ENCODE measurements around the gene RAVER1. TPM values are rescaled to one million over a fixed set of nuclear protein-coding genes. Genes with fewer than 3 reads are reported as not detected.

Gene RAVER1
- total and polyA plus RNA-seq, 2 of the 8 experiments (the other 6 are each of a cell fraction or from before 2014, with no cell fraction given) = 5.7 to 70.5 TPM

DNA sequence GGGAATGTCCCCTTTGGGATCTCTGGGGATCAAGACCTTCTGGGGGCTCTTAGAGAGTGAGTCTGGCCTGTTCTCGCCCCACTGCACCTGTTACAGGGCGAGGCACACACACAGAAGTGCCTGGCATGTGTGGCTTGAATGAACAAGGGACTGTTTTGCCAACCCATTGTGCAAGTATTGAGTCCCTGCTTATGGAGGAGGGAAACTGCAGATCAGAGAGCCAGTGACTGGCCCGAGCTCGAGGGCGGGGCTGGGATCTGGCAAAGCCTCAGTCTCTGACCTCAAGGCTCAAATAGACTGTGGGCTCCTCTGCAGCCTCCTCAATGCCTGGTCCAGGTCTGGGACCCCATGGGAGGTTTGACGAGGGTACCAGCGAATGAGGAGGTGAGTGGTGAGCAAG lies 5.5 kb downstream of the RAVER1 start:
- Histone ChIP-seq H4K8ac (ENCODE audit: extremely low read depth, insufficient read depth, low read length) (no peak overlapping the region), H2AFZ (ENCODE audit: low read length) (no peak overlapping the region), H3K27me3 (replicated peaks in 1 of 4; ENCODE audit: control insufficient read depth in 3 of 4, extremely low read depth in 1 of 4, insufficient read depth in 3 of 4, low read length in 3 of 4) (no peaks in the 10 kb centered on the region), H3K4me2 (ENCODE audit: insufficient read depth in 1 of 2, low read depth in 2 of 2, low read length in 2 of 2) (no peak overlapping the region), H3K18ac (ENCODE audit: extremely low read depth, low read length) (no peak overlapping the region), H3K36me3 (ENCODE audit: control insufficient read depth in 2 of 4, insufficient read depth in 4 of 4, low read length in 3 of 4) (peaks cover 33 to 65% (median 53%) of the 10 kb centered on the region in 4 experiments), H3K56ac (replicated peaks; ENCODE audit: insufficient read length, low read depth, low read length) (no peak overlapping the region), H2BK20ac (ENCODE audit: low read length) (no peak overlapping the region), H2BK12ac (ENCODE audit: low read depth, low read length) (no peak overlapping the region), H3K4ac (replicated peaks; ENCODE audit: insufficient read length, low read depth, low read length) (no peak overlapping the region), H4K5ac (ENCODE audit: insufficient read length, low read depth, low read length) (no peak overlapping the region), H4K20me1 (replicated peaks in 1 of 2; ENCODE audit: control insufficient read depth in 1 of 2, insufficient read depth in 2 of 2, low read length in 2 of 2) (peaks cover 9 to 22% of the 10 kb centered on the region in 2 experiments), H3K23me2 (ENCODE audit: low read depth, low read length) (no peaks in the 10 kb centered on the region; the same call in 1 of the 2 replicates), H3K4me1 (replicated peaks in 1 of 4; ENCODE audit: control insufficient read depth in 3 of 4, insufficient read depth in 4 of 4, low read length in 3 of 4) (peaks cover 0 to 4% (median 3%) of the 10 kb centered on the region in 4 experiments; a peak in 4 of 7 replicates), H3K79me2 (ENCODE audit: control insufficient read depth in 1 of 2, insufficient read depth in 2 of 2, low read length in 2 of 2) (peaks cover 5 to 22% of the 10 kb centered on the region in 2 experiments), H3K23ac (ENCODE audit: insufficient read length) (no peak overlapping the region), H3K79me1 (ENCODE audit: low read depth, low read length) (peaks cover 7% of the 10 kb centered on the region), H2BK15ac (ENCODE audit: low read length) (no peak overlapping the region), H3K4me3 (ENCODE audit: extremely low read depth in 1 of 4, insufficient read depth in 2 of 4, low read depth in 3 of 4, low read length in 4 of 4) (no peak overlapping the region), H3K27ac (ENCODE audit: low read depth, low read length) (no peak overlapping the region), H3K14ac (ENCODE audit: insufficient read length) (no peak overlapping the region), H2BK5ac (ENCODE audit: low read depth, low read length) (no peak overlapping the region), H4K91ac (replicated peaks; ENCODE audit: insufficient read length, low read length) (no peak overlapping the region), H3K9me3 (ENCODE audit: insufficient read depth in 2 of 2, low read depth in 1 of 2, low read length in 1 of 2) (no peaks in the 10 kb centered on the region), H2AK5ac (ENCODE audit: low read depth, low read length) (no peak overlapping the region), H2BK120ac (replicated peaks; ENCODE audit: low read depth, low read length) (no peak overlapping the region), H3K9ac (replicated peaks in 1 of 4; ENCODE audit: extremely low read depth in 1 of 4, low read depth in 3 of 4, low read length in 3 of 4) (no peak overlapping the region)
- 85% methylated on average over 7 of the region's 7 CpGs; no CpG with 5 or more reads in 1 of the 2 experiments for WGBS, 2 experiments (ENCODE audit: extremely low coverage in 1 of 2, insufficient coverage in 1 of 2, insufficient read length in 1 of 2, insufficient replicate concordance in 2 of 2, low coverage in 1 of 2, low lambda C conversion rate in 2 of 2, missing lambda C conversion rate in 1 of 2)
- TF ChIP-seq SIRT6 (IDR thresholded peaks at IDR 0.05; ENCODE audit: low read length) (no peak), TAF1 (IDR thresholded peaks at IDR 0.05; ENCODE audit: low read depth, low read length) (no peak), YY1 (IDR thresholded peaks at IDR 0.05; ENCODE audit: low read depth, low read length) (no peak), SAP30 (IDR thresholded peaks at IDR 0.05; ENCODE audit: insufficient read depth, insufficient replicate concordance, low read length) (no peak), RFX5 (IDR thresholded peaks at IDR 0.05; ENCODE audit: borderline replicate concordance, low read depth, low read length) (no peak), BCL11A (IDR thresholded peaks at IDR 0.05; ENCODE audit: low read depth in 2 of 2, low read length in 2 of 2) (no peak), HDAC2 (IDR thresholded peaks at IDR 0.05; ENCODE audit: borderline replicate concordance in 1 of 2, low read depth in 2 of 2, low read length in 2 of 2) (no peak), SIX5 (IDR thresholded peaks at IDR 0.05; ENCODE audit: low read depth, low read length) (no peak), CEBPB (IDR thresholded peaks at IDR 0.05; ENCODE audit: low read depth, low read length) (no peak), POU5F1 (IDR thresholded peaks at IDR 0.05; ENCODE audit: low read depth, low read length) (no peak), POLR2AphosphoS5 (IDR thresholded peaks at IDR 0.05; ENCODE audit: low read depth, low read length) (no peak)
- DNase-seq (ENCODE audit: low read depth in 1 of 2, low spot score in 2 of 2) (no peak), FAIRE-seq (no peak)
- ChIA-PET CTCF (ENCODE audit: partially characterized antibody) (interaction anchor here (1.0 kb wide), 1 partner anchor 61 kb away, joined by 4 read pairs; no protein-coding TSS in a partner anchor), POLR2A (ENCODE audit: partially characterized antibody) (interaction anchor here (1.0 kb wide), 1 partner anchor 11 kb away, joined by 3 read pairs; the partner anchor contains the start of gene FDX2)

All from H1 (cell line).